Uterus (tissue), 4 donors: ENCODE measurements around the gene PIR. TPM values are rescaled to one million over a fixed set of nuclear protein-coding genes. Genes with fewer than 3 reads are reported as not detected.

Experiments
- DNase-seq, 2 donors: peaks; one replicate each; pipeline ENCODE4 v3.0.0-alpha.2; 2019 to 2020
- H3K27ac ChIP-seq, 2 donors: fragments of 200-600 bp; sonication (generic); 1 replicate in 1 of 2; 2 replicates in 1 of 2; pipeline ENCODE4 v1.5.1; 2016 to 2018
- H3K27me3 ChIP-seq, 2 donors: fragments of 200-600 bp; sonication (generic); one replicate each; pipeline ENCODE4 v1.5.1; 2018 to 2019; ENCODE audit warnings: control low read depth in 1 of 2
- H3K36me3 ChIP-seq, 2 donors: fragments of 200-600 bp; sonication (generic); one replicate each; pipeline ENCODE4 v1.5.1; 2019; ENCODE audit warnings: control low read depth in 1 of 2
- H3K4me1 ChIP-seq, 2 donors: fragments of 200-600 bp; sonication (generic); one replicate each; pipeline ENCODE4 v1.5.1; 2018 to 2019; ENCODE audit warnings: control low read depth in 1 of 2
- H3K4me3 ChIP-seq, 2 donors: fragments of 200-600 bp; sonication (generic); 1 replicate in 1 of 2; 2 replicates in 1 of 2; pipeline ENCODE4 v1.5.1; 2018 to 2019; ENCODE audit warnings: mild to moderate bottlenecking in 1 of 2
- H3K9me3 ChIP-seq, 2 donors: fragments of 200-600 bp; sonication (generic); one replicate each; pipeline ENCODE4 v1.5.1; 2019; ENCODE audit warnings: control low read depth in 1 of 2
- CTCF ChIP-seq, 4 experiments: fragments of 200-600 bp in 2 of 4; fragments of 450-650 bp in 2 of 4; sonication (generic) in 2 of 4; IDR thresholded peaks; one replicate each; pipeline ENCODE4 v1.5.1; 2016 to 2019; ENCODE audit warnings: antibody characterized with exemption in 4 of 4, mild to moderate bottlenecking in 2 of 4, moderate library complexity in 1 of 4
- POLR2A ChIP-seq, 2 donors: fragments of 450-650 bp; IDR thresholded peaks; one replicate each; pipeline ENCODE4 v1.6.1; 2016; ENCODE audit warnings: antibody characterized with exemption in 2 of 2, mild to moderate bottlenecking in 1 of 2, moderate library complexity in 1 of 2
- intact Hi-C: fragments of 100-400 bp; cut with DNase I; formaldehyde crosslinking; loops from one replicate; pipeline ENCODE4 v1.15.1; 2023; ENCODE audit warnings: low total_unique reads
- total RNA-seq, 4 donors: library from RNA; depleted of rRNA in 3 of 4; stranded (reverse); fragments of >200 nt in 3 of 4; gene quantifications; one replicate each; pipeline versions ENCODE4 v1.1.0 to v1.2.4, GENCODE V29; 2014 to 2023
- donor health status: DM: yes; HTN: yes; CAD: no.

The PIR gene
- total RNA-seq, 4 donors from 2014 or later: 2.9 to 16.1 (median 12.3) TPM

- DNase-seq: no peak
- H3K4me3 ChIP-seq: no peak overlapping the region
- peak overlapping the region in 1 of 2 donors; percentile 34 for H3K27ac ChIP-seq
- H3K36me3 ChIP-seq: no peaks in the 10 kb centered on the region
- H3K4me1 ChIP-seq: no peaks in the 10 kb centered on the region
- intact Hi-C loops: no loop called here
- H3K27me3 ChIP-seq: peaks cover 0 to 8% of the 10 kb centered on the region in 2 donors
- TF ChIP-seq CTCF (IDR thresholded peaks at IDR 0.05): no peak
- TF ChIP-seq POLR2A (IDR thresholded peaks at IDR 0.05): no peak
- no peaks in the 10 kb centered on the region for H3K9me3 ChIP-seq
Measured at GRCh38 chrX:15475021-15475420, 18.1 kb downstream of the PIR start.

- Histone ChIP-seq H3K36me3 (no peaks in the 10 kb centered on the region), H3K4me3 (no peak overlapping the region), H3K27ac (no peak overlapping the region), H3K4me1 (no peaks in the 10 kb centered on the region), H3K9me3 (no peaks in the 10 kb centered on the region), H3K27me3 (peaks cover 0 to 8% of the 10 kb centered on the region in 2 donors)
- DNase-seq: no peak
- intact Hi-C loops: no loop called here
- TF ChIP-seq POLR2A (IDR thresholded peaks at IDR 0.05): no peak
- TF ChIP-seq CTCF (IDR thresholded peaks at IDR 0.05): no peak
Measured at GRCh38 chrX:15474028-15474427, 19.1 kb downstream of the PIR start.

- intact Hi-C loops: no loop called here
- Histone ChIP-seq H3K36me3 (no peaks in the 10 kb centered on the region), H3K27ac (no peak overlapping the region), H3K4me1 (no peaks in the 10 kb centered on the region), H3K9me3 (no peaks in the 10 kb centered on the region), H3K27me3 (peaks cover 0 to 8% of the 10 kb centered on the region in 2 donors), H3K4me3 (no peak overlapping the region)
- TF ChIP-seq CTCF (IDR thresholded peaks at IDR 0.05) (no peak), POLR2A (IDR thresholded peaks at IDR 0.05) (no peak)
- DNase-seq: no peak
Measured at GRCh38 chrX:15472531-15472930, 20.6 kb downstream of the PIR start.

- no peaks in the 10 kb centered on the region for H3K9me3 ChIP-seq
- H3K36me3 ChIP-seq: no peaks in the 10 kb centered on the region
- peaks cover 0 to 7% of the 10 kb centered on the region in 2 donors for H3K27me3 ChIP-seq
- peak; percentile 45 to 66 for DNase-seq
- H3K4me1 ChIP-seq: no peaks in the 10 kb centered on the region
- intact Hi-C loops: no loop called here
- no peak overlapping the region for H3K27ac ChIP-seq
- TF ChIP-seq CTCF (IDR thresholded peaks at IDR 0.05) (peak; percentile 55 to 66 (median 62)), POLR2A (IDR thresholded peaks at IDR 0.05) (no peak)
- no peak overlapping the region for H3K4me3 ChIP-seq
Measured at GRCh38 chrX:15471028-15471427, 22.1 kb downstream of the PIR start.

GRCh38 chrX:15469613-15470012 lies 23.5 kb downstream of the PIR start:
- intact Hi-C loops: loop anchor here (10.0 kb wide), 1 partner anchor 125 kb away; no protein-coding TSS in a partner anchor
- DNase-seq: no peak
- Histone ChIP-seq H3K4me1 (no peaks in the 10 kb centered on the region), H3K27me3 (peaks cover 0 to 5% of the 10 kb centered on the region in 2 donors), H3K9me3 (no peaks in the 10 kb centered on the region), H3K36me3 (no peaks in the 10 kb centered on the region), H3K27ac (no peak overlapping the region), H3K4me3 (no peak overlapping the region)
- TF ChIP-seq CTCF (IDR thresholded peaks at IDR 0.05) (no peak), POLR2A (IDR thresholded peaks at IDR 0.05) (no peak)
